Liver (tissue), 3 donors: Measurements from ENCODE around the gene OSBPL1A.

ENCODE experiments used
- ATF3 ChIP-seq: IDR thresholded peaks from 2 replicates; pipeline ENCODE4 v1.6.1; 2016; ENCODE audit warnings: antibody characterized with exemption
- CTCF ChIP-seq: fragments of 150-350 bp; IDR thresholded peaks from 2 replicates; pipeline ENCODE4 v1.5.1; 2017; ENCODE audit warnings: improper control_type of control experiment, low read depth, low read length; ENCODE audit not compliant: missing input control
- EGR1 ChIP-seq, 2 donors: IDR thresholded peaks; 2 replicates each; pipeline ENCODE4 v1.6.1; 2016 to 2018; ENCODE audit warnings: antibody characterized with exemption in 2 of 2, low read depth in 2 of 2
- GABPA ChIP-seq, 2 donors: IDR thresholded peaks in 1 of 2; conservative IDR thresholded peaks in 1 of 2; 2 replicates each; pipeline ENCODE4 v1.6.1; 2016; ENCODE audit warnings: antibody characterized with exemption in 2 of 2, mild to moderate bottlenecking in 1 of 2, moderate library complexity in 1 of 2
- JUND ChIP-seq, 2 donors: IDR thresholded peaks; 2 replicates each; pipeline ENCODE4 v1.6.1; 2016; ENCODE audit warnings: antibody characterized with exemption in 2 of 2
- MAX ChIP-seq: IDR thresholded peaks from 2 replicates; pipeline ENCODE4 v1.6.1; 2016; ENCODE audit warnings: antibody characterized with exemption
- REST ChIP-seq: IDR thresholded peaks from 2 replicates; pipeline ENCODE4 v1.6.1; 2016; ENCODE audit warnings: antibody characterized with exemption, mild to moderate bottlenecking
- RXRA ChIP-seq, 2 donors: IDR thresholded peaks; 2 replicates each; pipeline ENCODE4 v1.6.1; 2017 to 2018; ENCODE audit warnings: antibody characterized with exemption in 2 of 2, mild to moderate bottlenecking in 1 of 2
- TAF1 ChIP-seq: conservative IDR thresholded peaks from 2 replicates; pipeline ENCODE4 v1.6.1; 2016; ENCODE audit warnings: antibody characterized with exemption, mild to moderate bottlenecking
- YY1 ChIP-seq: IDR thresholded peaks from 2 replicates; pipeline ENCODE4 v1.6.1; 2016; ENCODE audit warnings: antibody characterized with exemption, mild to moderate bottlenecking
- ZBTB33 ChIP-seq: IDR thresholded peaks from 2 replicates; pipeline ENCODE4 v1.6.1; 2016; ENCODE audit warnings: antibody characterized with exemption
- donor health status: healthy.
- donor health status: healthy.

- TF ChIP-seq GABPA (IDR thresholded peaks at IDR 0.05 in 1 of 2, conservative IDR thresholded peaks at IDR 0.05 in 1 of 2): no peak
- TF ChIP-seq ZBTB33: no peak
- no peak for TF ChIP-seq CTCF
- TF ChIP-seq MAX: no peak
- no peak for TF ChIP-seq YY1
- TF ChIP-seq RXRA (IDR thresholded peaks at IDR 0.05): no peak
- no peak for TF ChIP-seq TAF1
- no peak for TF ChIP-seq REST
- TF ChIP-seq EGR1 (IDR thresholded peaks at IDR 0.05; ENCODE audit: low read depth in 2 of 2): no peak
- TF ChIP-seq ATF3: no peak
- TF ChIP-seq JUND (IDR thresholded peaks at IDR 0.05): no peak
Observed at GRCh38 chr18:24322584-24323136, 75.0 kb downstream of the OSBPL1A start.
